SK-N-SH (cell line): ENCODE measurements around the gene BAG3. TPM values are rescaled to one million over a fixed set of nuclear protein-coding genes. Genes with fewer than 3 reads are reported as not detected.
A peak's percentile ranks its signal among the peaks of the same experiment; 100 is the strongest.

Source experiments
- CTCF ChIA-PET: fragments of 300-600, 350-600 bp; formaldehyde crosslinking; extraction: SDS; loops from one replicate; lab custom pipeline; 2021; lab: Yijun Ruan, JAX
- POLR2A ChIA-PET: fragments of 350-600 bp; sonication (Branson Sonifier 250); formaldehyde crosslinking; extraction: SDS; loops from one replicate; lab custom pipeline; 2020; ENCODE audit warnings: antibody characterized with exemption, inconsistent platforms; lab: Yijun Ruan, JAX
- DNase-seq: peaks from one replicate; pipeline ENCODE4 v3.0.0; 2012
- H2AFZ ChIP-seq: fragments of 200-600 bp; sonication (generic); 2 replicates; pipeline ENCODE4 v1.8.1; 2016; ENCODE audit warnings: antibody characterized with exemption, mild to moderate bottlenecking, low read depth
- H3F3A ChIP-seq: fragments of 200-600 bp; sonication (generic); replicated peaks from 2 replicates; pipeline ENCODE3; 2016; ENCODE audit warnings: antibody characterized with exemption, mild to moderate bottlenecking; ENCODE audit not compliant: insufficient read depth
- H3K27ac ChIP-seq, 2 experiments: fragments of 200-500 bp in 1 of 2; fragments of 200-600 bp in 1 of 2; sonication (Bioruptor generic) in 1 of 2; sonication (generic), shearing (Covaris generic) in 1 of 2; 2 replicates each; pipeline versions ENCODE4 v1.5.1 to v1.6.1; 2014 to 2016; ENCODE audit warnings: low read depth in 2 of 2, inconsistent platforms in 1 of 2, low read length in 1 of 2, mild to moderate bottlenecking in 1 of 2, mixed read lengths in 1 of 2
- H3K27me3 ChIP-seq: fragments of 200-600 bp; sonication (generic), shearing (Covaris generic); 2 replicates; pipeline ENCODE4 v1.6.1; 2016; ENCODE audit warnings: mixed run types; ENCODE audit not compliant: insufficient read depth
- H3K36me3 ChIP-seq, 2 experiments: fragments of 200-500 bp in 1 of 2; fragments of 200-600 bp in 1 of 2; sonication (Bioruptor generic) in 1 of 2; sonication (generic) in 1 of 2; replicated peaks in 1 of 2; 2 replicates each; pipeline versions ENCODE3 to v1.5.1; 2014 to 2016; ENCODE audit warnings: low read length in 1 of 2, mild to moderate bottlenecking in 1 of 2; ENCODE audit not compliant: insufficient read depth in 2 of 2, control insufficient read depth in 1 of 2
- H3K4me1 ChIP-seq, 2 experiments: fragments of 200-500 bp in 1 of 2; fragments of 200-600 bp in 1 of 2; sonication (Bioruptor generic) in 1 of 2; sonication (generic), shearing (Covaris generic) in 1 of 2; 2 replicates each; pipeline versions ENCODE4 v1.5.1 to v1.6.1; 2014 to 2016; ENCODE audit warnings: low read depth in 1 of 2, low read length in 1 of 2, mixed run types in 1 of 2; ENCODE audit not compliant: insufficient read depth in 2 of 2, control insufficient read depth in 1 of 2
- H3K4me2 ChIP-seq: fragments of 200-600 bp; sonication (generic), shearing (Covaris generic); 2 replicates; pipeline ENCODE4 v1.6.1; 2017; ENCODE audit warnings: mixed run types
- H3K4me3 ChIP-seq, 2 experiments: fragments of 200-500 bp in 1 of 2; fragments of 200-600 bp in 1 of 2; sonication (Bioruptor generic) in 1 of 2; sonication (generic), shearing (Covaris generic) in 1 of 2; 2 replicates each; pipeline versions ENCODE4 v1.5.1 to v1.8.1; 2014 to 2016; ENCODE audit warnings: low read depth in 2 of 2, inconsistent platforms in 1 of 2, low read length in 1 of 2, mild to moderate bottlenecking in 1 of 2, mixed read lengths in 1 of 2, moderate library complexity in 1 of 2
- H3K79me2 ChIP-seq: fragments of 200-600 bp; sonication (generic); 2 replicates; pipeline ENCODE4 v1.8.1; 2017; ENCODE audit warnings: mild to moderate bottlenecking; ENCODE audit not compliant: insufficient read depth
- H3K9ac ChIP-seq: fragments of 200-600 bp; sonication (generic); 2 replicates; pipeline ENCODE4 v1.6.1; 2017; ENCODE audit warnings: mixed run types
- H3K9me2 ChIP-seq: fragments of 200-600 bp; sonication (generic); 2 replicates; pipeline ENCODE4 v1.6.1; 2017; ENCODE audit warnings: mixed run types
- H3K9me3 ChIP-seq: fragments of 200-600 bp; sonication (generic); 2 replicates; pipeline ENCODE4 v1.6.1; 2017; ENCODE audit warnings: mixed run types, mild to moderate bottlenecking, moderate library complexity
- H4K20me1 ChIP-seq: fragments of 200-600 bp; sonication (generic); 2 replicates; pipeline ENCODE4 v1.6.1; 2017; ENCODE audit warnings: mild to moderate bottlenecking, mixed run types; ENCODE audit not compliant: insufficient read depth
- CHD2 ChIP-seq: fragments of 150-350 bp; IDR thresholded peaks from 2 replicates; pipeline ENCODE4 v1.6.1; 2018; ENCODE audit warnings: low read length; ENCODE audit not compliant: partially characterized antibody
- ELF1 ChIP-seq: IDR thresholded peaks from 2 replicates; pipeline ENCODE4 v1.4.0; 2012
- EP300 ChIP-seq, 2 experiments: IDR thresholded peaks; 2 replicates each; pipeline versions ENCODE4 v1.4.0 to v1.6.1; 2012; ENCODE audit warnings: borderline replicate concordance in 1 of 2, low read depth in 1 of 2, low read length in 1 of 2
- EZH2phosphoT487 ChIP-seq: fragments of 200-600 bp; sonication (generic); IDR thresholded peaks from 2 replicates; pipeline ENCODE4 v1.6.1; 2017; ENCODE audit warnings: low read depth, mixed run types, mild to moderate bottlenecking, antibody characterized with exemption, moderate library complexity, borderline replicate concordance
- FOSL2 ChIP-seq: IDR thresholded peaks from 2 replicates; pipeline ENCODE4 v1.4.0; 2012; ENCODE audit warnings: low read depth, mild to moderate bottlenecking, moderate library complexity, borderline replicate concordance
- FOXM1 ChIP-seq: IDR thresholded peaks from 2 replicates; pipeline ENCODE4 v1.4.0; 2012; ENCODE audit warnings: low read depth, mild to moderate bottlenecking
- GABPA ChIP-seq: IDR thresholded peaks from 2 replicates; pipeline ENCODE4 v1.4.0; 2012; ENCODE audit warnings: low read depth, mild to moderate bottlenecking
- GATA2 ChIP-seq: sonication (generic); formaldehyde crosslinking; IDR thresholded peaks from 2 replicates; pipeline ENCODE4 v1.5.0; 2020; ENCODE audit warnings: mild to moderate bottlenecking, missing genetic modification reagents
- JUND ChIP-seq: IDR thresholded peaks from 2 replicates; pipeline ENCODE4 v1.4.0; 2012
- MXI1 ChIP-seq: IDR thresholded peaks from 2 replicates; pipeline ENCODE4 v1.6.1; 2012; ENCODE audit warnings: mild to moderate bottlenecking, low read depth, low read length, improper control_type of control experiment
- NFIC ChIP-seq: IDR thresholded peaks from 2 replicates; pipeline ENCODE4 v1.4.0; 2012; ENCODE audit warnings: borderline replicate concordance
- PBX3 ChIP-seq: IDR thresholded peaks from 2 replicates; pipeline ENCODE4; 2012
- RAD21 ChIP-seq: IDR thresholded peaks from 2 replicates; pipeline ENCODE4 v1.6.1; 2012; ENCODE audit warnings: mild to moderate bottlenecking, low read length
- RCOR1 ChIP-seq: fragments of 150-350 bp; IDR thresholded peaks from 2 replicates; pipeline ENCODE4 v1.6.1; 2017; ENCODE audit warnings: antibody characterized with exemption, low read length
- RFX5 ChIP-seq: IDR thresholded peaks from 2 replicates; pipeline ENCODE4 v1.6.1; 2012; ENCODE audit warnings: mild to moderate bottlenecking, improper control_type of control experiment, low read length
- RXRA ChIP-seq: IDR thresholded peaks from 2 replicates; pipeline ENCODE4 v1.4.0; 2012; ENCODE audit warnings: low read depth, mild to moderate bottlenecking, borderline replicate concordance
- TCF12 ChIP-seq: IDR thresholded peaks from 2 replicates; pipeline ENCODE4 v1.4.0; 2012
- TEAD4 ChIP-seq: IDR thresholded peaks from 2 replicates; pipeline ENCODE4 v1.4.0; 2012; ENCODE audit warnings: mild to moderate bottlenecking, borderline replicate concordance; ENCODE audit not compliant: insufficient read depth
- WGBS: methylation state at CpG from one replicate; pipeline ENCODE4 v1.1.6; 2017; ENCODE audit warnings: low lambda C conversion rate; 5-methylcytosine and 5-hydroxymethylcytosine counted together
- polyA plus RNA-seq, 3 experiments: library from polyadenylated mRNA; depleted of rRNA; stranded (reverse); fragments of >200 nt; gene quantifications; 2 replicates each; pipeline ENCODE4 v1.2.3, GENCODE V29; 2012
- TF ChIP-seq, protein P1 (sequence below): fragments of 150-350 bp; IDR thresholded peaks from 2 replicates; pipeline ENCODE4 v1.6.1; 2017; ENCODE audit warnings: antibody characterized with exemption, low read length, low read depth, borderline replicate concordance
- TF ChIP-seq, protein P2 (sequence below): IDR thresholded peaks from 2 replicates; pipeline ENCODE4 v1.4.0; 2012; ENCODE audit warnings: low read depth

Gene BAG3
- polyA plus RNA-seq, 1 of the 3 experiments (the other 2 are of a cell fraction), result 9.2 TPM

GRCh38 chr10:119670717-119671116, 19.5 kb downstream of the BAG3 start:
- WGBS, result 23% methylated on average over 3 of the region's 3 CpGs
- peak; percentile 82 for TF ChIP-seq NFIC
- TF ChIP-seq TCF12, result peak; percentile 86
- TF ChIP-seq EZH2phosphoT487, result no peak
- TF ChIP-seq RXRA, result peak; percentile 43; the same call in 1 of the 2 replicates
- TF ChIP-seq, protein P1, sequence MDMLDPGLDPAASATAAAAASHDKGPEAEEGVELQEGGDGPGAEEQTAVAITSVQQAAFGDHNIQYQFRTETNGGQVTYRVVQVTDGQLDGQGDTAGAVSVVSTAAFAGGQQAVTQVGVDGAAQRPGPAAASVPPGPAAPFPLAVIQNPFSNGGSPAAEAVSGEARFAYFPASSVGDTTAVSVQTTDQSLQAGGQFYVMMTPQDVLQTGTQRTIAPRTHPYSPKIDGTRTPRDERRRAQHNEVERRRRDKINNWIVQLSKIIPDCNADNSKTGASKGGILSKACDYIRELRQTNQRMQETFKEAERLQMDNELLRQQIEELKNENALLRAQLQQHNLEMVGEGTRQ, result no peak
- peak; percentile 77 for TF ChIP-seq JUND
- TF ChIP-seq TEAD4, result 0 out of 2 replicates have a peak, but pooled peaks have one; percentile 46
- peak in 1 of 2 experiments; percentile 57; a peak in 1 of 4 replicates for TF ChIP-seq EP300 (IDR thresholded peaks at IDR 0.05; ENCODE audit: borderline replicate concordance in 1 of 2, low read depth in 1 of 2, low read length in 1 of 2)
- peak; percentile 85; the same call in 1 of the 2 replicates for TF ChIP-seq FOSL2
- peak; percentile 69 for TF ChIP-seq PBX3
- TF ChIP-seq, protein P2, sequence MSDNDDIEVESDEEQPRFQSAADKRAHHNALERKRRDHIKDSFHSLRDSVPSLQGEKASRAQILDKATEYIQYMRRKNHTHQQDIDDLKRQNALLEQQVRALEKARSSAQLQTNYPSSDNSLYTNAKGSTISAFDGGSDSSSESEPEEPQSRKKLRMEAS, result peak; percentile 69; the same call in 1 of the 2 replicates
- ChIA-PET CTCF (interaction anchor here (1.2 to 4.2 kb wide), 3 partner anchors 16 to 189 kb away, joined by 4 to 32 read pairs (median 4); no protein-coding TSS in a partner anchor), POLR2A (no interaction called here)
- H3K27ac ChIP-seq, result peak overlapping the region in 1 of 2 experiments; percentile 92; a peak in 2 of 4 replicates
- H3K9me2 ChIP-seq, result no peaks in the 10 kb centered on the region
- H4K20me1 ChIP-seq, result peaks cover 13% of the 10 kb centered on the region
- no peak for DNase-seq
- peaks cover 24 to 36% of the 10 kb centered on the region in 2 experiments for H3K36me3 ChIP-seq
- 0 out of 4 replicates have a peak overlapping the region, but pooled peaks of 1 of the 2 experiments have one; percentile 7 for H3K4me3 ChIP-seq
- peaks cover 82% of the 10 kb centered on the region for H3K79me2 ChIP-seq
- H3K9me3 ChIP-seq, result no peaks in the 10 kb centered on the region
- H3K9ac ChIP-seq, result no peak overlapping the region; the same call in 1 of the 2 replicates
- H3K4me2 ChIP-seq, result peak overlapping the region; percentile 32
- H2AFZ ChIP-seq, result no peak overlapping the region
- no peaks in the 10 kb centered on the region for H3K27me3 ChIP-seq
- peaks cover 37% of the 10 kb centered on the region for H3F3A ChIP-seq
- H3K4me1 ChIP-seq, result peaks cover 14 to 70% of the 10 kb centered on the region in 2 experiments; a peak in 3 of 4 replicates

- 78% methylated on average over 4 of the region's 4 CpGs for WGBS
- H3K36me3 ChIP-seq, result peaks cover 26 to 41% of the 10 kb centered on the region in 2 experiments
- no peaks in the 10 kb centered on the region for H3K27me3 ChIP-seq
- H4K20me1 ChIP-seq, result peaks cover 13% of the 10 kb centered on the region
- no peak for DNase-seq
- peak overlapping the region in 1 of 2 experiments; percentile 92; a peak in 1 of 4 replicates for H3K27ac ChIP-seq
- TF ChIP-seq FOXM1 (no peak), GABPA (no peak), RXRA (no peak), TCF12 (no peak), CHD2 (no peak), RAD21 (no peak), EZH2phosphoT487 (no peak), GATA2 (CRISPR knock-in tag) (no peak), RCOR1 (no peak), ELF1 (no peak), MXI1 (no peak), RFX5 (no peak)
- no peaks in the 10 kb centered on the region for H3K9me3 ChIP-seq
- H3K4me1 ChIP-seq, result peaks cover 14 to 65% of the 10 kb centered on the region in 2 experiments; a peak in 3 of 4 replicates
- H3K9me2 ChIP-seq, result no peaks in the 10 kb centered on the region
- POLR2A ChIA-PET, result no interaction called here
- peaks cover 81% of the 10 kb centered on the region for H3K79me2 ChIP-seq
- H3K4me3 ChIP-seq, result no peak overlapping the region
- peak overlapping the region; percentile 32 for H3K4me2 ChIP-seq
- peaks cover 37% of the 10 kb centered on the region for H3F3A ChIP-seq
- no peak overlapping the region for H3K9ac ChIP-seq
- CTCF ChIA-PET, result interaction anchor here (1.2 to 4.2 kb wide), 3 partner anchors 15 to 188 kb away, joined by 4 to 32 read pairs (median 4); no protein-coding TSS in a partner anchor
- no peak overlapping the region for H2AFZ ChIP-seq
Measured at GRCh38 chr10:119671381-119671780, 20.2 kb downstream of the BAG3 start.
